SIG-M5 (cell line): ENCODE results near the gene TGFBR3L.
A peak's percentile ranks its signal among the peaks of the same experiment; 100 is the strongest.
"Not testable (repeated sequence)": the region's sequence is repeated elsewhere in the genome, so short reads cannot be mapped to it uniquely, and the experiment has no call there.

Experiments used
- DNase-seq: peaks from one replicate; lab custom pipeline; 2025; lab: John Stamatoyannopoulos, UW

The TGFBR3L gene

GRCh38 chr19:7928334-7928706 lies 13.7 kb downstream of the TGFBR3L start:
- DNase-seq = no peak

DNA sequence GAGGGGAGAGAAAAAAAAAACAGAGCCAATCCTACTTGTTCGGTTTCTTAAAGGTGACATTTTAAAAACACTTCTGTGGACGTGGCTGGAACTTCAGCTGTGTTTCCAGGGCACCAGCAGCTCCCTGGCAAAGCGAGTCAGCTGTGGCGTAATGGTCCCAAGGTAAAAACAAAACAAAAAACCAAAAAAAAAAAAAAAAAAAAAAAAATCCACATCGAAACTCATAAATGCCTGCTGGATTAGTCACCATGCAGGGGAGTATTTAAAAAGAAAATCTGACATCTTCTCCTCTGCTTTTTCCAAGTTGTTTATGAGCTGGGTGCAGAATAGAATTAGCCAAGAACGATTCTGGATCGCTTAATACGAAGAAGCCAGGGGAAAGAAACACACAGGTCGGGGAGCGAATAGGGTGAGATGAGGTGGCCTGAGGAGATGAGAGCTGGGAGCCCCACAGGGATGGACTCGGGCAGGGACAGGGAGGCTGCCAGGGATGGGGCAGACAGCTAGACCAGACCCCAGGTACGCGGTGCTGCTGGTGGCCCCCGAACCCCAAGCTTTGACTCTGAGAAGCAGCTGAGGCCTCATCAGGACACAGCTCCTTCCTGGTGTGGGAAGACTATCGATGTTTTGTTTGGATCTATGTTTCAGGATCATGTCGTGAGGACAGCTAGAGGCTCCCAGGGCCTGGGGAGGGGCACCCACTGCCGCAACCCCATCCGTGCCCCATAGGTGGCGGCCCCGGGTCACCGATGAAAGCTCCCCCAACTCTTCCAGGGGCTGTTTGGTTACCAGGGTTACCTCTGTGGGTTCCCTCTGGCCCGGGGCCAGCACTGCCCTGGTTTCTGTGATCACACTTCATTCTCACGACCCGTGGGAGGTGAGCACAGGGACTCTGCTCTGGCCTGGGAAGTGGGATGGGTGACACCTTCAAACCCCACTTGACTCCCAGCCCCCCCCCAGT lies 14.4 kb downstream of the TGFBR3L start:
- DNase-seq = no peak

- not testable (repeated sequence) for DNase-seq
Observed at GRCh38 chr19:7930030-7930429, 15.4 kb downstream of the TGFBR3L start.

GRCh38 chr19:7930765-7931164 lies 16.1 kb downstream of the TGFBR3L start:
- no peak for DNase-seq

GRCh38 chr19:7931221-7932061 lies 16.8 kb downstream of the TGFBR3L start:
- DNase-seq = no peak

GRCh38 chr19:7932276-7932929 lies 17.8 kb downstream of the TGFBR3L start:
- DNase-seq = no peak

DNA sequence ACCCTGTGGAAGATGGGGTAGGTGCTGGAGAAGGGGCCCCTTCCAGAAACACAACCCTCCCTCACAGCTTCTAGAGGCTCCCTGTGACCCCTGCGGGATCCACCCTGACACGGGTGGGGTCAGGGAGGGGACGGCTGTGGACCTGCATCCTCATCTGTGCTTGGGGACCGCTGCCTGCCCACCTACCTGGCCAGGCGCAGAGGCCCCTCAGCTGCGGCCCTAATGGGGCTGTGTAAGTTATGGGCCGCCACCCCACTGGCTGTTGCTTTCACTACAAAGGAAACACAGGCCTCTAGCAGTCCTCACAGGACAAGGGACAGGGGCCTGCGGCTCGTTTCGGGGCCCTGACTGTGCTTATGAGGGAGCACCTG lies 18.3 kb downstream of the TGFBR3L start:
- DNase-seq = no peak

DNA sequence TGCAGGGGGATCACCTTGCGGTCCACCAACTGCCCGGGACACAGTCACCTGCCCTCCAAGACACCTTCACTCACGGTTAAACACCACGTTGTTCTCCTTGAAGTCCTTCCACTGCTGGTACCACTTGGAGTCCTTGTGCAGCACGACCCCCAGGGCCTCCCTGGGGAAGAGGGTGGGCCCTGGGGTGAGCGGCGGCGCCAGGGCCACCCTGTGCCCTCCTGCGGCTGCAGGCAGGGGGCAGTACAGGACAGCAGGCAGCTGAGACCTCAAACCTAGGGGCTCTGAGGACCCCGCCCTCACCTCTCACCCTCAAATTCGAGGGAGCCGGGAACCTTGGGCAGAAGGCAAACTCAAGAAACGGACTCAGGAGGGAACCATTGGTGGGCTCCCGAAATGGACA lies 18.8 kb downstream of the TGFBR3L start:
- DNase-seq = no peak

DNA sequence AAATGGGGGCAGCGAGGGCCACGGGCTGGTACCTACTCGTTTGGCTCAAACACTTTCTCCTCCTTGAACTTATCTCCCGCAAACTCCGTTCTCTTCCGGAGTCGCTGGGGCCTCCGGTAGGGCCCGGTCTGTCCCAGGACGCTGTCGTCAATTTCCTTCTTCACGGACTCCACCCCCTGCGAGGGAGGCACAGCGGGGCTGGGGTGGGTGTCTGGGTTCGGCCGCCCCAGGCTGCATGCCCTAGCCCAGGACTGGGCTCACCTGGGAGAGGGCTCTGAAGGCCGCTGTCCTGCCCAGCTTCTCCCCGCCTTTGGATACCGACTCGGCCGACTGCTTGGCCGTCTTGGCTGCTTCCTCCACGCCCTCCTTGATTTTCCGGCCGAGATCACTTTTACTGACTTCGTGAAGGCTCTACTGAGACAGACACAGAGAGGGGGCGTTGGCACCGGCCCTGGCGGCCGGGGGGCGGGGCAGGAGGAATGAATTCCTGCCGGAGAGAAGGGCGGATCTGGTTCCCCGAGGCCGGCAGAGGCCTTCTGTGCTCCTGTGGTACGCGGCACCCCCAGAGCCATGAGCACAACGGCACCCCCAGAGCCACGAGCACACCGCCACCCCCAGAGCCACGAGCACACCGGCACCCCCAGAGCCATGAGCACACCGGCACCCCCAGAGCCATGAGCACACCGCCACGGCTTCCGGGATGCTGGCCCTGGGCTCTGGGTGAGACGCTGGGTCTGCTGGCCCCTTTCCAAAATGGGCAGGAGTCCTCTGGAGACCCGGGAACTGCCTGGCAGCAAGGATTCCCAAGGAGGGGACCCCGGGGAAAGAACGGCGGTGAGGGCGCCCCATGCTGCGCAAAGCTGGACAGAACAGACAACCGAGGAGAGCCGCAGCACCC lies 19.4 kb downstream of the TGFBR3L start:
- DNase-seq = no peak

DNA sequence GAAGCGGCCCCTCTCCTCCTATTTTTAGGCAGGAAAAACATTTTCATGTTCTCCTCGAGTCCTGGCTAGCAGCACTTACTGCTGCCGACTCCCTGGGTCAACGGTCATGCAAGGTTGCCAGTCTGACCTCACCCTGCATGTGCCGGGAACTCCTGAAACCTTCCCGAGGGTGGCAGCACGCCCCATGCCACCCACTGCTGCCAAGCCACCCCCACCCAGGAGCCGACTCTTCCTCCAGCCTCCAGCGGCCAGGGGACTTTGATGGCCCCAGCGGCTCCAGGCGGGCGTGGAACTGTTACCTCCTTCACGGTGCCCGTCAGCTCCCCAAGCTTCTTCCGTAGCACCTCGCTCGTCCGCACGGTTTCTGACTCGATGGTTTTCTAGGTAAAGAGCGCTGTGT lies 20.1 kb downstream of the TGFBR3L start:
- DNase-seq = no peak

- DNase-seq = no peak
Observed at GRCh38 chr19:7940841-7941240, 26.2 kb downstream of the TGFBR3L start.

- no peak for DNase-seq
Observed at GRCh38 chr19:7941895-7942596, 27.4 kb downstream of the TGFBR3L start.

GRCh38 chr19:7942981-7943443 lies 28.4 kb downstream of the TGFBR3L start:
- DNase-seq = no peak

DNA sequence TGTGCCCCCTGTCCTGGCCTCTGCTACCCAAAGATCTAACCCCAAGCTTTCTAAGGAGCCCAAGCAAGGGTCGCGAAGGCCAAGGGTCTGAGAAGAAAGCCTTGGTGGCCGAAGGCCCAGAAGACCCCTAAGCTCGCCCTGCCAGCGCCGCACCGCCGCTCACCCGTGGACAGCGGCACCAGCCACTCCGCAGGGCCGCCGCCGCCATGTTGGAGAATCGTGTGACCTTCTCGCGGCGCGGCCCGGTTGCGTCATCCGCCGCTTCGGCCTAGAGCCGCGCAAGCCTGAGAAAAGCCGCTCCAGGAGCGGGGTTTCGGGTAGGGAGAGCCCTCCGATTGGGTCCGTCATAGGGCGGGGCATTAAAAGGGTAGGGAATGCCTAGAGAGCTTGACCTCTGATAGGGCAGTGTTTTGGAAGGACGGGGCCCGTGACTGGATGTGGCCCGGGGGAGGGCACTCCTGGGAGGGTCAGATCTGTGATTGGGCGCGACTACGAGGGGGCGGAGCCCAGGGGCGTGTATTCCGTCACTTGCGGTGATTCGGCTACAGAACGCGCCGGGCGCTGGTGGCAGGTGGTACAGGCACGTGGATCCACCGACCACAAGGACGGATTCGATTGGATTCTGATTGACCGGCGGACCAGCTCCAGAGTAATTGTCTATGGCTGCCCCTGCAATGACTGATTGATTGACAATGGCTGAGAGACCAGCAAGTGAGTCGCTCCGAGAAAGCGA lies 29.0 kb downstream of the TGFBR3L start, which contains the start of gene TIMM44:
TSS of gene TIMM44 (minus strand) at position 223 of the 733 bp plus-strand sequence. CDS start at position 208, 15 bp downstream.
- peak; percentile 93 for DNase-seq

DNA sequence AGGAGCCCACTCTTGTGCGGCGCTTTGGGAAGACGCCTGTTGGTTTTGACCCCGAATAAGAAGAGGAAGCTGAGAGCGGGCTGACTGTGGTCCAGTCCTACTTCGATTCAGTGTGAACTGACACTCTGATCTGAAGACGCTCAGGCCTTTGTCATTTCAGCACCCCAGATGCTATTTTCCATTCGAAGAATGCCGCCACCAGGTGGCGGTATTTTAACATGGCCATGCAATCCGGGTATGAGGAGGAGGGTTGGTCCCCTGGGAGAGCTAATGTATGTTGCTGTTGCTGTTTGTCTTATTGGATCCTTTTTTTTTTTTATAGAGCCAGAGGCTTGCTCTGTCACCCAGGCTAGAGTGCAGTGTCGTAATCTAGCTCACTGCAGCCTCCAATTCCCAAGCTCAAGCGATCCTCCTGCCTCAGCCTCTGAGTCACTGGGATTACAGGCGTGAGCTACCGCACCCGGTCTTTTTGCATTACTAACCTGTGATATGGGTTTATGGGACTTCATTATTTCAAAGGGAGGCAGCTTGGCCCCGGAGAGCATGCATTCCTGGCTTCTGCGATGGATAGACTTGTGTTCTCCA lies 29.6 kb downstream of the TGFBR3L start:
- DNase-seq = peak; percentile 34

DNA sequence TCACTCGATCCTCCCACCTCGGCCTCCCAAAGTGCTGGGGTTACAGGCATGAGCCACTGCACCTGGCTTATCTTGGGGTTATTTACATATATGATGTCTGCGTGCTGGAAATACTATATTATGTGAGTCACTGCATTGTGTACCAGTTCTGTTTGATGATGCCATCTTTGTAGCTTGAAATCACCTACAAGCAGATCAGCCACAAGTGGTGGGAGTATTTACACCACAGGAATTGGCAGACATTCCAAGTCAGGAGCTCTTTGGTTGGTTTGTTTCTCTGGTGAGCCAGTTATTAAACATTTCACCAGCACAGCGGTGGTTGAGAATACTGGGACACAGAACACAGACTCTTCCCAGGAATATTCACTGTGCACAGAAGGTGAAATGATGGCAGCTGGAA lies 33.3 kb downstream of the TGFBR3L start:
- no peak for DNase-seq

DNA sequence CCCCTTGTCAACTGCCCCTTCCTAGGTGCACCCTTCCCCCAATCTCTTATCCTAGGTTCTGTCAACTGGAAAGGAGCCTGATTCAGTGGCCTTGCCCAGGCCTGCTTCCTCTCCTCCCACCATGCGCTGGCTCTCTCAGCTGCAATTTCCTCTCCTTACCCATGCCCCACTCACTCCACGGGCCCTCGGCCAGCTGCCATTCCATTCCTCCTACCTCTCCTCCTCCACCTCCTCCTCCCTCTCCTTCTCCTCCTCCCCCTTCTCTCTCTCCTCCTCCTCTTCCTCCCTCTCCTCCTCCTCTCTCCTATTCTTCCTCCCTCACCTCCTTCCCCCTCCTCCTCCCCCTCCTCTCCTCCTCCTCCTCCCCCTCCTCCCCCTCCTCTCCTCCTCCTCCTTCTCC lies 38.4 kb downstream of the TGFBR3L start:
- no peak for DNase-seq

GRCh38 chr19:7953576-7953975 lies 38.9 kb downstream of the TGFBR3L start:
- no peak for DNase-seq

DNA sequence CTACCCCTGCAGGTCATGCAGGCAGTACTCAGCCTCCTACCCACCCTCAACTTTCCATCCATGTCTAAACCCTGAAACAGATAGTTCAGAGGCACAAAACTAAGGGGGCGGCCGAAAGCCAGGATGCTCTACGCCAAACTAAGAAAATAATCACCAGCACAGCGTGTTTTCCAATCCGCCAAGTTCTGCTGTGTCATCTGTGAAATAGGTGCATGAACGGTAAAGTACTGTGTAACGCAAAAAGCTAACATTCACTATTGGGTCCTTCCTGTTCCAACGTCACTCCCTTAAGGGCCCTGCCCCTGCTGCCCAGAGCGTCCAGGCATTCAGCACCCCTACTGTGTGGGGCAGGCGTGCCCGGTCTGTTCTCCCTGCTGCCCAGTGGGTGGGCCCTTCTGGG lies 41.1 kb downstream of the TGFBR3L start:
- no peak for DNase-seq
